HG03520 (cell line): Measurements from ENCODE around the gene DYRK1A.

Source experiments
- ATAC-seq: cut with Tn5 transposase; IDR thresholded peaks from one replicate; pipeline ENCODE4 v1.9.1; 2021; ENCODE audit warnings: mild to moderate bottlenecking, moderate library complexity; ENCODE audit not compliant: unreplicated experiment

The DYRK1A gene

DNA sequence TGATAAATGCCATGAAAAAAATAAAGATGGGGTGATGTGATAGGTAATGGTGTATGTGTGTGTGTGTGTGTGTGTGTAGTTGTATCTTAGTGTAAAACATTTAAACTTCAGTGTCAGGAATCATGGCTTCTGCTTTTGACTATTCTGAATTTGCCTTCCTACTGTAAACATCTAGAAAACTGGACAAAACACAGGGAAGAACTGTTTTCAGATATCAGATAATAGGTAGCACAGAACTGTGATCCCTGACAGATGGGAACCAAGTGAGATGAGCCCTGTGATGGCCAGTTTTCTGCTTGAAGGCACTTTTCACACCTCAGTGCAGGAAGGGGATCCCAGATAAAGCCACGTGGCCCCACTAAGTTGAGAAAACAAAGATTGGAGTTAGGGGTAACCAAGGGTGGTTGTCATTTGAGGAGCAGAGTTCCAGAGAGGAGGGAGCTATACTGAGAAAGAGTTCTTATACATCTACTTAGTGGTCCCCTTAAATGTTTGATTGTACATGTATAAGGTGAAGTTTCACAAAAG lies 17.3 kb downstream of the DYRK1A start:
- no peak for ATAC-seq

DNA sequence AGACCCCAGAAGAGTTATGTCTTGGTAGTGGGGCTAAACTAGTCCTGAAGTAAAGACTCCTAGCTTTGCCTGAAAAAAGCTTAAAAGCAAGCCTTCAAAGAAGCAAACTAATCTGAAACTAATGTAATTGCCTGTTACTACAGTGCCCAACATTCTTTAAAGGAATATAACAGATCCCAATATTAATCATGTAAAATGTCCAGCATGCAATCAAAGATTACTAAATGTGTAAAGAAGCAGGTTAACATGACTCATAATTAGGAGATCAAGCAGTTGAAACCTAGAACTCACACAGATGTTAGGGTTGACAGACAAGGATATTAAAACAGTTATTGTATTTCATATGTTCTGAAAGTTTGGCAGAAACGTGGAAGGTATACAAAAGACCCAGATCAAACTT lies 17.8 kb downstream of the DYRK1A start:
- ATAC-seq: no peak

DNA sequence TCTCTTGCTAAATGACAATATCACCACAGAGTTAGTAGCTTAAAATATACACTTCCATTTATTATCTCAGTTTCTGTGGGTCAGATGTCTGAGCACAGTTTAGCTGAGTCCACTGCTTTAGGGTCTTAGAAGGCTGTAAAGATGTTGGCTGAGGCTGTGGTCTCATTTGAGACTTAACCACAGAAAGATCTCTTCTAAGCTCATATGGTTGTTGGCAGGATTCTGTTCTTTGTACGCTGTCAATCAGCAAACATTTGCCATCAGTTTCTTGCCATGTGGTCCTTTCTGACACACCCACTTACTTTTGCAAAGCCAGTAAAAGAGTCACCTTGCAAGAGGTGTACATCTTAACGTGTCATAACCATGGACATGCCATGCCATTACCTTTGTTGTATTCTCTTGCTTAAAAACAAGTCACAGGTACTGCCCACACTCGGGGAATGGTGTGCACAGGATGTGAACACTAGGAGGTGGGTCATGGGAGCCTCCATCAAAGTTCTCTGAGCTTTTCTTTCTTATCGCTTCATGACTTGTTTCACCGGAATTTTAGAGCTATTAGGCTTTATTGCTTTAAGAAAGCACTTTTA lies 18.7 kb downstream of the DYRK1A start:
- ATAC-seq: no peak

DNA sequence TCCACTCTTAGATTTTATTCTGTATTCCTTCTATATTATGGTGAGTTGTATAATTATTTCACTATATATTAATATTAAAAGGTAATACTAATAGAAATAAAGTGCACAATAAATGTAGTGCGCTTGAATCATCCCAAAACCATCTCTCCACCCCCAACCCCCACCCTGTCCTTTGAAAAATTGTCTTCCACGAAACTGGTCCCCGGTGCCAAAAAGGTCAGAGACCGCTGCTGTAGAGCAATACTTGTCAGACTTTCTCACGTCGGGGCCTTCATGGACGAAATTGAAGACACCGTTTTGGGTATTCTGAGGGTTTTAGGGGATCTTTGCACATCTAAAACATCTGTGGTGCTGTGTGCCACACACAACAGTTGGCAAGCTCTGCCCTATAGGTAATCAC lies 19.6 kb downstream of the DYRK1A start:
- no peak for ATAC-seq

DNA sequence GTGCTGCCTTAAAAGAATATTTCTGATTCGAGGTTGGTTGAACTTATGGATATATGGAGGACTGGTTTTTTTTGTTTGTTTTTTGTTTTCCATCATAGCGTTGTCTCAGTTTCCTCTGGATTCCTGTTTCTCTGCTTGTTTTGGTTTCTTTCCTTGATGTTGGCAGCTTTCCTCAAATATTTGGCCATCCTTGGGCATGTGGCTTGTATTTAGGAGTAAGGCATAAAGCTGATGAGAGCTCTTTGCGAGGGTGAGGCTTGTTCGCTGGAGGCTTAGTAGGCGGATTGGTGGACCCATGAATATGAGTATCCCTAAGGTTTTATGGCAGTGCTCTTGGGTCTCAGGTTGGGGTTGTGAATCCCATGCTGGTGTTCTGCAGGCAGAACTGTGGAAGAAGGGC lies 22.9 kb downstream of the DYRK1A start:
- no peak for ATAC-seq

DNA sequence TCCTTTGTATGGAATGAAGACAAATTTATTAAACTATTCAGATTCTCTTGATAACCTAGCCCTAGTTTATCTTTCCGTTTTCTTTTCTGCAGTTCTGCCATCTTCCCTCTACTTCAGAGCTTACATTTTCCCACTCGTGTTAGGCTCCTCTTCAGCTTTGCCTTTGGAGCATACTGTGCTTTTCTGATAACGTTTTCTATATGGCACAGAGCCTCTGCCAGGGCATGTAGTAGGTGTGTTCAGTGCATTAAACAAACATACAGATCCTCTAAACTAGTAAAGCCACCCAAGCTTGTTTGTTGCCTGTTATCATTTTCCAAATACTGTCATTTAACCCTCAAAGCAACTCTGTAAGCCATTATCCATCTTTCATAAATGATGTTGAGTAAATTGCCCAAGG lies 25.1 kb downstream of the DYRK1A start:
- ATAC-seq: no peak

GRCh38 chr21:37392441-37392840 lies 25.9 kb downstream of the DYRK1A start:
- ATAC-seq: no peak

GRCh38 chr21:37393030-37393429 lies 26.5 kb downstream of the DYRK1A start:
- no peak for ATAC-seq

- no peak for ATAC-seq
Measured at GRCh38 chr21:37393786-37394185, 27.2 kb downstream of the DYRK1A start.

- ATAC-seq: no peak
Measured at GRCh38 chr21:37395961-37396360, 29.4 kb downstream of the DYRK1A start.

DNA sequence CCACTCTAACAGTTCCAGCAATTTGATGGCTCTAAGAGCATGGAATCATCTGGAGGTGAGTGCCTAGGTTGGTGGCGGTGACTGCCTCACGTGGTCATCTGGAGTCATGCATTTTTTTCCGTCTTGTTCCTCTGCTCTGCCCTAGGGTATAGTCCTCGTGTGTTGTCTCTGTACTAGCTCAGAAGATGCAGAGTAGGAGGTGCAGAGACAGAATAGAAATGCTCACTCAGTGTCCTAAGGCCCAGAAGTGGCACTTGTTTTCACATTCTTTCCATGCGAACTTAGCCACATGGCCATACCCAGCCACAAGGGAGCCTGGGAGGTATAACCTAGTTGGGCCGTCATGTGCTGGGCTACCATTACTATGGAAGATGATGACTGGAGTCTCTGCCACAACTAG lies 30.3 kb downstream of the DYRK1A start:
- no peak for ATAC-seq

DNA sequence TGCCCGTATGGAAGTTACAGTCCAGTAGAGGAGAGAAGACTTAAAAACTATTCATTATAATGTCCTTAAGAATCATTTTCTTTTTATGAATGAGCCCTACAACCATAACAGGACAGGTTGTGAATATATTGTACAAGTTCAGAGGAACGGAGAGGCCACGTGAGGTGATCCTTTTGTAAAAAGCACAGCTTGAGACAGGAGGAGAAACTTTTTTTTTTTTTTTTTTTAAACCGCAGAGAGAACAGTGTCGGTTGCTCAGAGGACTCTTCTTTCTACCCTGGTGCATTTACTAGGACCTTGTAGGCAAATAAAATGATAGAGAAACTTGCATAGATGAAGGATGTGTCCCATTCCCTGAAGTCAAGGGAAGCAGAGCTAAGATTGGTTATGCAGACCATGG lies 32.1 kb downstream of the DYRK1A start:
- no peak for ATAC-seq

GRCh38 chr21:37402251-37402867 lies 35.8 kb downstream of the DYRK1A start:
- ATAC-seq: no peak

DNA sequence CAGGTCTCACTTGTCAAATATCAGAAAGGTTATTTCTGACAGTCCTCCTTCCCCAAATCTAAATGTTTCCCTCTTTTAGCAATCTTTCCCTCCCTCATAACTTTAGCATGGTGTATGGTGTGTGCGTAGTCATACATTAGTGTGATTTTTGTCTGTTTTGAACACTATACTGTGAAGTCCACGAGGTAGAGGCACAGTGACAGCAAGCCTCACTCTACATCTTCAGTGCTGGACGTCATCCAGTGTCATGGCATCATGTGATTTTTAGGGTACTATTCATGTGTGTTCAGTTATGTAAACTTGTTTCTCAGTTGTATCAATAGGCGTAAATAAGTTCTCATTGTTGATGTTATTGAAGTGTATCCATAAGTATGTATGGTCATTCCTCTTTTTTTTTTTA lies 39.1 kb downstream of the DYRK1A start:
- no peak for ATAC-seq

- no peak for ATAC-seq
Measured at GRCh38 chr21:37407719-37408420, 41.3 kb downstream of the DYRK1A start.

GRCh38 chr21:37408464-37409193 lies 42.1 kb downstream of the DYRK1A start:
- no peak for ATAC-seq

- no peak for ATAC-seq
Measured at GRCh38 chr21:37410639-37411038, 44.1 kb downstream of the DYRK1A start.

- no peak for ATAC-seq
Measured at GRCh38 chr21:37412603-37413360, 46.2 kb downstream of the DYRK1A start.

GRCh38 chr21:37413553-37414291 lies 47.1 kb downstream of the DYRK1A start:
- no peak for ATAC-seq
